Liver (tissue), 9 donors: Measurements from ENCODE around the gene CRYBG2. TPM values are rescaled to one million over a fixed set of nuclear protein-coding genes. Genes with fewer than 3 reads are reported as not detected.

Experiments
- DNase-seq: peaks from one replicate; pipeline ENCODE4 v3.0.0-alpha.2; 2017; ENCODE audit warnings: low spot score
- H3K27ac ChIP-seq, 2 donors: one replicate each; pipeline ENCODE4 v1.7.0; 2013; ENCODE audit warnings: inconsistent platforms in 2 of 2, low read length in 2 of 2, control low read depth in 1 of 2, low read depth in 1 of 2, mild to moderate bottlenecking in 1 of 2
- H3K27me3 ChIP-seq, 4 donors: one replicate each; pipeline versions ENCODE4 v1.6.1 to v1.7.0; 2013; ENCODE audit warnings: low read length in 3 of 4, inconsistent platforms in 1 of 4, mild to moderate bottlenecking in 1 of 4, moderate library complexity in 1 of 4; ENCODE audit not compliant: control insufficient read depth in 4 of 4, insufficient read depth in 4 of 4
- H3K36me3 ChIP-seq, 4 donors: one replicate each; pipeline versions ENCODE4 v1.6.1 to v1.7.0; 2013; ENCODE audit warnings: low read length in 3 of 4, mild to moderate bottlenecking in 3 of 4, low read depth in 1 of 4, moderate library complexity in 1 of 4; ENCODE audit not compliant: control insufficient read depth in 4 of 4, insufficient read depth in 3 of 4
- H3K4me1 ChIP-seq, 4 donors: one replicate each; pipeline versions ENCODE4 v1.6.1 to v1.7.0; 2013; ENCODE audit warnings: low read length in 3 of 4, mild to moderate bottlenecking in 3 of 4, moderate library complexity in 1 of 4; ENCODE audit not compliant: control insufficient read depth in 4 of 4, insufficient read depth in 4 of 4
- H3K4me3 ChIP-seq, 3 donors: one replicate each; pipeline versions ENCODE4 v1.6.1 to v1.7.0; 2013; ENCODE audit warnings: low read length in 3 of 3, control low read depth in 1 of 3, low read depth in 1 of 3, mild to moderate bottlenecking in 1 of 3
- H3K9ac ChIP-seq, 2 donors: one replicate each; pipeline ENCODE4 v1.7.0; 2013; ENCODE audit warnings: low read length in 2 of 2, mild to moderate bottlenecking in 2 of 2, moderate library complexity in 2 of 2, control low read depth in 1 of 2, low read depth in 1 of 2
- H3K9me3 ChIP-seq, 4 donors: one replicate each; pipeline versions ENCODE4 v1.6.1 to v1.7.0; 2013; ENCODE audit warnings: low read length in 3 of 4; ENCODE audit not compliant: control insufficient read depth in 4 of 4
- ATF3 ChIP-seq: IDR thresholded peaks from 2 replicates; pipeline ENCODE4 v1.6.1; 2016; ENCODE audit warnings: antibody characterized with exemption
- CTCF ChIP-seq: fragments of 150-350 bp; IDR thresholded peaks from 2 replicates; pipeline ENCODE4 v1.5.1; 2017; ENCODE audit warnings: improper control_type of control experiment, low read depth, low read length; ENCODE audit not compliant: missing input control
- EGR1 ChIP-seq, 2 donors: IDR thresholded peaks; 2 replicates each; pipeline ENCODE4 v1.6.1; 2016 to 2018; ENCODE audit warnings: antibody characterized with exemption in 2 of 2, low read depth in 2 of 2
- FOXA1 ChIP-seq: IDR thresholded peaks from 2 replicates; pipeline ENCODE4 v1.6.1; 2016; ENCODE audit warnings: antibody characterized with exemption
- FOXA2 ChIP-seq: IDR thresholded peaks from 2 replicates; pipeline ENCODE4 v1.6.1; 2016; ENCODE audit warnings: antibody characterized with exemption
- GABPA ChIP-seq, 2 donors: IDR thresholded peaks in 1 of 2; conservative IDR thresholded peaks in 1 of 2; 2 replicates each; pipeline ENCODE4 v1.6.1; 2016; ENCODE audit warnings: antibody characterized with exemption in 2 of 2, mild to moderate bottlenecking in 1 of 2, moderate library complexity in 1 of 2
- HNF4A ChIP-seq, 2 donors: conservative IDR thresholded peaks; 2 replicates each; pipeline ENCODE4 v1.6.1; 2016; ENCODE audit warnings: antibody characterized with exemption in 2 of 2, mild to moderate bottlenecking in 2 of 2
- HNF4G ChIP-seq: IDR thresholded peaks from 2 replicates; pipeline ENCODE4 v1.6.1; 2016; ENCODE audit warnings: antibody characterized with exemption
- JUND ChIP-seq, 2 donors: IDR thresholded peaks; 2 replicates each; pipeline ENCODE4 v1.6.1; 2016; ENCODE audit warnings: antibody characterized with exemption in 2 of 2
- MAX ChIP-seq: IDR thresholded peaks from 2 replicates; pipeline ENCODE4 v1.6.1; 2016; ENCODE audit warnings: antibody characterized with exemption
- NR2F2 ChIP-seq: IDR thresholded peaks from 2 replicates; pipeline ENCODE4 v1.6.1; 2016; ENCODE audit warnings: antibody characterized with exemption
- RAD21 ChIP-seq, 2 donors: IDR thresholded peaks; 2 replicates each; pipeline ENCODE4 v1.6.1; 2016; ENCODE audit warnings: antibody characterized with exemption in 2 of 2, mild to moderate bottlenecking in 2 of 2
- REST ChIP-seq: IDR thresholded peaks from 2 replicates; pipeline ENCODE4 v1.6.1; 2016; ENCODE audit warnings: antibody characterized with exemption, mild to moderate bottlenecking
- RXRA ChIP-seq, 2 donors: IDR thresholded peaks; 2 replicates each; pipeline ENCODE4 v1.6.1; 2017 to 2018; ENCODE audit warnings: antibody characterized with exemption in 2 of 2, mild to moderate bottlenecking in 1 of 2
- SP1 ChIP-seq: IDR thresholded peaks from 2 replicates; pipeline ENCODE4 v1.6.1; 2018; ENCODE audit warnings: antibody characterized with exemption, mild to moderate bottlenecking
- TAF1 ChIP-seq: conservative IDR thresholded peaks from 2 replicates; pipeline ENCODE4 v1.6.1; 2016; ENCODE audit warnings: antibody characterized with exemption, mild to moderate bottlenecking
- YY1 ChIP-seq: IDR thresholded peaks from 2 replicates; pipeline ENCODE4 v1.6.1; 2016; ENCODE audit warnings: antibody characterized with exemption, mild to moderate bottlenecking
- ZBTB33 ChIP-seq: IDR thresholded peaks from 2 replicates; pipeline ENCODE4 v1.6.1; 2016; ENCODE audit warnings: antibody characterized with exemption
- WGBS: extraction: QIAGEN DNeasy Blood & Tissue Kit; methylation state at CpG from one replicate; pipeline ENCODE4 v1.1.7; 2013; 5-methylcytosine and 5-hydroxymethylcytosine counted together
- polyA plus RNA-seq, 2 donors: library from polyadenylated mRNA; stranded (reverse) in 1 of 2; unstranded in 1 of 2; fragments of 200-250 nt in 1 of 2; fragments of >200 nt in 1 of 2; fragmentation: Nextera tagmentation in 1 of 2; extraction: Ambion mirVana in 1 of 2; gene quantifications; one replicate each; pipeline versions ENCODE4 v1.2.1 to v1.2.3, GENCODE V29; 2013 to 2015
- total RNA-seq, 2 donors: library from RNA; depleted of rRNA; stranded (reverse); fragments of >200 nt; gene quantifications; one replicate each; pipeline ENCODE4 v1.2.3, GENCODE V29; 2014
- donor health status: healthy.
- donor health status: healthy.
- donor health status: healthy.
- donor health status: healthy.
- donor health status: healthy.

Gene CRYBG2
- total and polyA plus RNA-seq, 4 donors: under 0.01 to 0.12 (median under 0.01) TPM; not detected in 1

GRCh38 chr1:26317612-26318337, 36.2 kb downstream of the CRYBG2 start, which contains the start of gene CD52:
TSS of gene CD52 (plus strand) at chr1:26317958. CDS start at chr1:26318018, 60 bp downstream.
- Histone ChIP-seq H3K4me1 (peaks cover 0 to 5% (median 0%) of the 10 kb centered on the region in 4 donors), H3K9ac (peak within 1 kb of the TSS in 1 of 2 donors; percentile 36), H3K27me3 (no peaks in the 10 kb centered on the region), H3K27ac (peak within 1 kb of the TSS in 1 of 2 donors; percentile 25), H3K36me3 (no peaks in the 10 kb centered on the region), H3K9me3 (no peaks in the 10 kb centered on the region), H3K4me3 (no peak within 1 kb of the TSS)
- TF ChIP-seq ATF3: no peak
- TF ChIP-seq FOXA1: no peak
- TF ChIP-seq NR2F2: no peak
- no peak for TF ChIP-seq RAD21 (IDR thresholded peaks at IDR 0.05)
- no peak for TF ChIP-seq JUND (IDR thresholded peaks at IDR 0.05)
- TF ChIP-seq RXRA (IDR thresholded peaks at IDR 0.05): no peak
- no peak for TF ChIP-seq EGR1 (IDR thresholded peaks at IDR 0.05; ENCODE audit: low read depth in 2 of 2)
- no peak for TF ChIP-seq REST
- no peak for TF ChIP-seq CTCF
- TF ChIP-seq ZBTB33: no peak
- no peak for TF ChIP-seq MAX
- TF ChIP-seq HNF4G: no peak
- no peak for TF ChIP-seq GABPA (IDR thresholded peaks at IDR 0.05 in 1 of 2, conservative IDR thresholded peaks at IDR 0.05 in 1 of 2)
- TF ChIP-seq HNF4A (conservative IDR thresholded peaks at IDR 0.05): no peak
- TF ChIP-seq FOXA2: no peak
- no peak for TF ChIP-seq SP1
- TF ChIP-seq YY1: no peak
- TF ChIP-seq TAF1: no peak
- WGBS: 73% methylated on average over 12 of the region's 12 CpGs
- no peak for DNase-seq
